Measurements from ENCODE around the gene FOCAD.

GRCh38 chr9:20784196-20784595 is 100.1 kb downstream of the FOCAD start:
- TF ChIP-seq POLR2AphosphoS5 (IDR thresholded peaks at IDR 0.05; ENCODE audit: borderline replicate concordance, low read depth, low read length) (no peak), EZH2 (IDR thresholded peaks at IDR 0.05) (no peak), FOXP2 (optimal IDR thresholded peaks at IDR 0.05; ENCODE audit: control extremely low read depth, extremely low read length, insufficient read depth) (no peak)
